Transverse colon (tissue), 4 donors: ENCODE data around the gene PRKCA. TPM values are rescaled to one million over a fixed set of nuclear protein-coding genes. Genes with fewer than 3 reads are reported as not detected.

Experiments used
- DNase-seq: peaks from one replicate; pipeline ENCODE4 v3.0.0-alpha.2; 2019
- H3K27ac ChIP-seq, 4 donors: fragments of 200-600 bp; sonication (generic); 2 replicates each; pipeline ENCODE4 v1.5.1; 2016 to 2018; ENCODE audit warnings: inconsistent platforms in 4 of 4
- H3K27me3 ChIP-seq: fragments of 200-600 bp; sonication (generic); 2 replicates; pipeline ENCODE4 v1.5.1; 2017; ENCODE audit warnings: inconsistent platforms
- H3K36me3 ChIP-seq, 4 donors: fragments of 200-600 bp; sonication (generic); 2 replicates each; pipeline ENCODE4 v1.5.1; 2017 to 2019; ENCODE audit warnings: inconsistent platforms in 4 of 4
- H3K4me1 ChIP-seq, 4 donors: fragments of 200-600 bp; sonication (generic); 2 replicates each; pipeline ENCODE4 v1.5.1; 2017 to 2020; ENCODE audit warnings: inconsistent platforms in 4 of 4
- H3K4me3 ChIP-seq, 4 donors: fragments of 200-600 bp; sonication (generic); 1 replicate in 1 of 4; 2 replicates in 3 of 4; pipeline versions ENCODE4 v1.5.1 to v1.6.1; 2017 to 2019; ENCODE audit warnings: inconsistent platforms in 4 of 4
- H3K9me3 ChIP-seq, 2 donors: fragments of 200-600 bp; sonication (generic); 2 replicates each; pipeline ENCODE4 v1.5.1; 2017 to 2019; ENCODE audit warnings: inconsistent platforms in 2 of 2
- EP300 ChIP-seq: sonication (generic); formaldehyde crosslinking; IDR thresholded peaks from one replicate; pipeline ENCODE4 v1.6.1; 2017; ENCODE audit warnings: antibody characterized with exemption, low read depth
- POLR2A ChIP-seq: fragments of 450-650 bp; IDR thresholded peaks from one replicate; pipeline ENCODE4 v1.6.1; 2016; ENCODE audit warnings: antibody characterized with exemption, mild to moderate bottlenecking, moderate library complexity
- POLR2AphosphoS5 ChIP-seq, 3 donors: sonication (generic); formaldehyde crosslinking; IDR thresholded peaks; one replicate each; pipeline ENCODE4 v1.6.1; 2016; ENCODE audit warnings: antibody characterized with exemption in 3 of 3
- WGBS, 2 donors: methylation state at CpG; one replicate each; pipeline ENCODE4 v1.1.5; 2018; ENCODE audit warnings: low coverage in 1 of 2; 5-methylcytosine and 5-hydroxymethylcytosine counted together
- in situ Hi-C, 4 donors: fragments of 200-750 bp; cut with MboI; loops; one replicate each; pipeline versions ENCODE4 v1.15.0 to v1.15.1; 2017; ENCODE audit warnings: low sequenced_read_pairs in 3 of 4, low pct_ligation_motif_present in 1 of 4, low pct_unique_long_range_greater_than_20kb in 1 of 4
- intact Hi-C: fragments of 100-400 bp; cut with DNase I; formaldehyde crosslinking; loops from one replicate; pipeline ENCODE4 v1.15.1; 2023; ENCODE audit warnings: low total_unique reads
- total RNA-seq, 4 donors: library from RNA; depleted of rRNA; stranded (reverse); fragments of >200 nt; gene quantifications; one replicate each; pipeline ENCODE4 v1.1.0, GENCODE V29; 2016
- TF ChIP-seq, protein P1 (sequence below), 5 experiments: fragments of 200-600 bp in 3 of 5; fragments of 450-650 bp in 2 of 5; sonication (generic) in 3 of 5; IDR thresholded peaks; 1 replicate in 2 of 5; 2 replicates in 3 of 5; pipeline ENCODE4 v1.5.1; 2016 to 2017; ENCODE audit warnings: antibody characterized with exemption in 5 of 5, inconsistent platforms in 3 of 5, mild to moderate bottlenecking in 2 of 5, moderate library complexity in 1 of 5

The PRKCA gene
- total RNA-seq, 4 donors from 2014 or later, result 16.1 to 49.7 (median 31.7) TPM

DNA sequence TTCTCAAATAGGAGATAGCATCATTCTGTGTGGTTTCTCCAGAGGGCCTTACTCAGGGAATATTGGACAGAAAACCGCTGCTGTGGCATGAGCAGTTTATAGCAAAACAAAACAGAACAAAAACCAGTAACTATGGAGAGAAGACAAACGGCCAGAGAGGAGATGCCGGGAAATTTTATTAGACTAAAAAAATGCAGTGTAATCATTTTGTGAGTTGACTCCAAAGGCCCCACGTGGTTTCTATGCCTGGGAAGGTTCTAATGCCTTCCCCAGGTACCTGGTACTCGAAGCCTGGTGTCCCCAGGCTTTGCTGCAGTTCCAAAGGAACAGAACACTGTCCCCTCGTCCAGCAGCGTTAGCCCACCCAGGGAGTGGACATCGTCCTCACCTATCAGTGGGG lies 519.6 kb downstream of the PRKCA start:
- WGBS, 2 donors, result 56 to 63% methylated on average over 3 to 8 of the region's 8 CpGs

DNA sequence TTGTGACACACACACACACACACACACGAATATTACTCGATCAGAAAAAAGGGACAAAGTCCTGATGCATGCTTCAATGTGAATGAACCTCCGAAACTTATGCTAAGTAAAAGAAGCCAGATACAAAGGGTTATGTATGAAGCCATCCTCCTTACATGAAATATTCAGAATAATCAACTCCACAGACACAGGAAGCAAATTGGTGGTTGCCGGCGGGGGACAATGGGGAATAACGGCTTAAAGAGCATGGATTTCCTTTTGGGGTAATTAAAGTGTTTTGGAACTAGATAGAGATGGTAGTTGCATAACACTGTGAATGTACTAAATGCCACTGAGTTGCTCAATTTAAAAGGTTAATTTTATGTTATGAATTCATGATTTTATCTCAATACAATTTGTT lies 524.4 kb downstream of the PRKCA start:
- Histone ChIP-seq H3K36me3 (no peaks in the 10 kb centered on the region), H3K27ac (no peak overlapping the region), H3K27me3 (peaks cover 31% of the 10 kb centered on the region), H3K4me3 (no peak overlapping the region), H3K4me1 (no peaks in the 10 kb centered on the region), H3K9me3 (no peaks in the 10 kb centered on the region)
- TF ChIP-seq EP300 (no peak), POLR2A (no peak), POLR2AphosphoS5 (IDR thresholded peaks at IDR 0.05) (no peak)
- TF ChIP-seq, protein P1, sequence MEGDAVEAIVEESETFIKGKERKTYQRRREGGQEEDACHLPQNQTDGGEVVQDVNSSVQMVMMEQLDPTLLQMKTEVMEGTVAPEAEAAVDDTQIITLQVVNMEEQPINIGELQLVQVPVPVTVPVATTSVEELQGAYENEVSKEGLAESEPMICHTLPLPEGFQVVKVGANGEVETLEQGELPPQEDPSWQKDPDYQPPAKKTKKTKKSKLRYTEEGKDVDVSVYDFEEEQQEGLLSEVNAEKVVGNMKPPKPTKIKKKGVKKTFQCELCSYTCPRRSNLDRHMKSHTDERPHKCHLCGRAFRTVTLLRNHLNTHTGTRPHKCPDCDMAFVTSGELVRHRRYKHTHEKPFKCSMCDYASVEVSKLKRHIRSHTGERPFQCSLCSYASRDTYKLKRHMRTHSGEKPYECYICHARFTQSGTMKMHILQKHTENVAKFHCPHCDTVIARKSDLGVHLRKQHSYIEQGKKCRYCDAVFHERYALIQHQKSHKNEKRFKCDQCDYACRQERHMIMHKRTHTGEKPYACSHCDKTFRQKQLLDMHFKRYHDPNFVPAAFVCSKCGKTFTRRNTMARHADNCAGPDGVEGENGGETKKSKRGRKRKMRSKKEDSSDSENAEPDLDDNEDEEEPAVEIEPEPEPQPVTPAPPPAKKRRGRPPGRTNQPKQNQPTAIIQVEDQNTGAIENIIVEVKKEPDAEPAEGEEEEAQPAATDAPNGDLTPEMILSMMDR (IDR thresholded peaks at IDR 0.05), result no peak
- DNase-seq, result no peak
- WGBS, 2 donors, result 73 to 90% methylated on average over 5 to 6 of the region's 6 CpGs
- in situ Hi-C loops, result no loop called here
- intact Hi-C loops, result no loop called here

More for the DNA sequence above, 519.6 kb downstream of the PRKCA start:
- Histone ChIP-seq H3K27me3 (peaks cover 3% of the 10 kb centered on the region), H3K36me3 (no peaks in the 10 kb centered on the region), H3K4me3 (no peak overlapping the region), H3K4me1 (no peaks in the 10 kb centered on the region), H3K9me3 (no peaks in the 10 kb centered on the region), H3K27ac (no peak overlapping the region)
- in situ Hi-C loops, result no loop called here
- no peak for DNase-seq
- intact Hi-C loops, result no loop called here
- TF ChIP-seq POLR2A, result no peak
- no peak for TF ChIP-seq POLR2AphosphoS5 (IDR thresholded peaks at IDR 0.05)

DNA sequence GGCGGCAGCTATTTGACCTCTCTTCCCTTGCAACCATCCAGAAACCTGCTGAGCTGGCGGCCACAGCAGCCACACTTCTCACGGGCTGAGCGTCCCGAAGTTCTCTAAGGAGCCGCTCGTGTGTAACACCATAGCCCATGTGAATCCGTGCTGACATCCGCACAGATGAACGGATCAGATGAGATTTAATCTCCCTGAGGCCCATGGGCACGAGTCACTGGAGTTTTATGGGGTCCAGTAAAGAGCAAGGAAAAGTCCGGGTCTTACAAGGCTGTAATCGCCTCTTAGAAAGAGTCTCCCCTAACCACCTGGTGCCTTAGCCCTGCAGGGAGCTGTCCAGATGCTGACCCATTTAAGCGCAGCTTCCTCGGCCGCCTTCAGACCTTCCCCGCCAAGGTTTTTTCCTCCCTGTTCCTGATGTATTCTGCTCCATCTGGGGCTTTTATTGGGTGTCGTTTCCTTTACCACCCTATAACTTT lies 527.0 kb downstream of the PRKCA start:
- H3K36me3 ChIP-seq, result no peaks in the 10 kb centered on the region
- WGBS, 2 donors, result 0 to 6% methylated on average over 2 to 18 of the region's 18 CpGs
- H3K4me3 ChIP-seq, result no peak overlapping the region
- no peak overlapping the region for H3K27ac ChIP-seq
- intact Hi-C loops, result no loop called here
- H3K4me1 ChIP-seq, result no peaks in the 10 kb centered on the region
- no peak for TF ChIP-seq POLR2A
- no peak for TF ChIP-seq EP300
- TF ChIP-seq, protein P1 (IDR thresholded peaks at IDR 0.05), result no peak
- no peak for TF ChIP-seq POLR2AphosphoS5 (IDR thresholded peaks at IDR 0.05)
- H3K9me3 ChIP-seq, result no peaks in the 10 kb centered on the region
- in situ Hi-C loops, result no loop called here
- peak; percentile 13 for DNase-seq
- peaks cover 52% of the 10 kb centered on the region for H3K27me3 ChIP-seq

DNA sequence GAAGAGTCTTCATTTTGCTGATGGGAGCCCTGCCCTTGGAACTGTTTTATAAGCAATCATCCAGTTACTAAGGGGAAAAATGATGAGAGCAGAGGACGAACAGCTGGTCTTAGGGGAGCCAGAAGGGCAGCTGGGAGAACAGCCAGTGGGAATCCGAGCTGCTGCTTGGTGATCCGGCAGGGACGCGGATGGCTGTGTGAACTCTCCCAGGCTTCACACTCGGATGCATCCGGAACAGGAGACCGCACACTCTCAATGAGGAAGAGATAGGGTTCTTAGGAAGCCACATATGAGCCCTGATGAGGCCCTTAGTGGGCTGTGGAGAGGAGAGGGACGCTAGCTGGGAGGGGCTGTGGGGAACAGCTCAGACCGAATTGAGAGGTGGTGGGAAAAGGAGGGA lies 527.5 kb downstream of the PRKCA start:
- TF ChIP-seq, protein P1 (IDR thresholded peaks at IDR 0.05), result no peak
- TF ChIP-seq POLR2AphosphoS5 (IDR thresholded peaks at IDR 0.05), result no peak
- no peak for TF ChIP-seq POLR2A
- TF ChIP-seq EP300, result no peak
- in situ Hi-C loops (no loop called here), intact Hi-C loops (no loop called here)
- H3K27ac ChIP-seq, result no peak overlapping the region
- H3K36me3 ChIP-seq, result no peaks in the 10 kb centered on the region
- H3K27me3 ChIP-seq, result peaks cover 55% of the 10 kb centered on the region
- H3K9me3 ChIP-seq, result no peaks in the 10 kb centered on the region
- WGBS, 2 donors, result 14 to 15% methylated on average over 5 to 10 of the region's 10 CpGs
- DNase-seq, result no peak
- no peaks in the 10 kb centered on the region for H3K4me1 ChIP-seq
- no peak overlapping the region for H3K4me3 ChIP-seq

DNA sequence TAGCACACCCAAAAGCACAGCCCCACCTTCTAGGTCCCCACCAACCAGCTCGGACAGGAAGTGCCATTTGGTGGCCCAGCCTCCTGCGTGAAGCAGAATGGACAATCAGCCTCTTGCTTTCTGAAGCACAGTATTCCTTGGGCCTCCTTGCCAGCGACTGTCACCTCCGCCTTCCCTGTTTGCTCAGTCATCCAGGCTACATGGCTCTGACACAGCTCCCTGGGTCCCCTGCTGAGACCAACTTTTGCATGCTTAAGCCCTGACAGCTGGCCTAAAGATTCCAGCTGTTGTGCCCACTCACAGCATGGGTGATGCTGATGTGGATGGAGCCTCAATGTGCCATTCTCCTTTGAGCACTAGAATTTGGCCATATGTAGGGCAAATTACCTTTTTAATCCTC lies 528.0 kb downstream of the PRKCA start:
- Histone ChIP-seq H3K27ac (no peak overlapping the region), H3K9me3 (no peaks in the 10 kb centered on the region), H3K27me3 (peaks cover 61% of the 10 kb centered on the region), H3K4me1 (no peaks in the 10 kb centered on the region), H3K36me3 (no peaks in the 10 kb centered on the region), H3K4me3 (no peak overlapping the region)
- no peak for DNase-seq
- 28 to 40% methylated on average over 1 to 4 of the region's 4 CpGs for WGBS, 2 donors
- TF ChIP-seq POLR2A (no peak), POLR2AphosphoS5 (IDR thresholded peaks at IDR 0.05) (no peak), EP300 (no peak)
- TF ChIP-seq, protein P1 (IDR thresholded peaks at IDR 0.05), result no peak
- intact Hi-C loops (no loop called here), in situ Hi-C loops (no loop called here)
